Posterior cingulate gyrus (tissue), 11 donors: ENCODE data around the gene HPGDS.

Source experiments
- DNase-seq, 10 donors: peaks; one replicate each; pipeline versions ENCODE4 v3.0.0 to v3.0.0-alpha.2; 2020 to 2021; ENCODE audit warnings: mixed read lengths in 3 of 10
- intact Hi-C: fragments of 100-400 bp; cut with DNase I; formaldehyde crosslinking; loops from one replicate; pipeline ENCODE4 v1.15.1; 2023

Gene HPGDS

GRCh38 chr4:94262163-94263016, 80.2 kb downstream of the HPGDS start:
- DNase-seq: no peak

GRCh38 chr4:94256828-94257227, 85.8 kb downstream of the HPGDS start:
- intact Hi-C loops: loop anchor here (5.0 kb wide), 1 partner anchor 465 kb away; no protein-coding TSS in a partner anchor
- no peak for DNase-seq

More at GRCh38 chr4:94262163-94263016, 80.2 kb downstream of the HPGDS start:
- intact Hi-C loops: no loop called here

GRCh38 chr4:94256144-94256783, 86.4 kb downstream of the HPGDS start:
- intact Hi-C loops: loop anchor here (5.0 kb wide), 1 partner anchor 464 kb away; no protein-coding TSS in a partner anchor
- no peak for DNase-seq

- no peak for DNase-seq
- intact Hi-C loops: no loop called here
These were observed 89.6 kb downstream of the HPGDS start for GRCh38 chr4:94253036-94253435.

GRCh38 chr4:94251094-94251493, 91.5 kb downstream of the HPGDS start:
- no peak for DNase-seq
- intact Hi-C loops: no loop called here
